HepG2 (cell line): Measurements from ENCODE around the gene ABRACL. TPM values are rescaled to one million over a fixed set of nuclear protein-coding genes. Genes with fewer than 3 reads are reported as not detected.

Experiments
- EEA1 ChIP-seq: sonication (generic); formaldehyde crosslinking; IDR thresholded peaks from 2 replicates; pipeline ENCODE4 v1.5.1; 2020; ENCODE audit warnings: mild to moderate bottlenecking, missing genetic modification reagents, borderline replicate concordance
- ELF4 ChIP-seq: sonication (generic); formaldehyde crosslinking; IDR thresholded peaks from 2 replicates; pipeline ENCODE4 v1.5.0; 2020; ENCODE audit warnings: missing genetic modification reagents, mild to moderate bottlenecking, moderate library complexity, borderline replicate concordance
- HNRNPLL ChIP-seq: fragments of 200-400 bp; formaldehyde crosslinking; IDR thresholded peaks from 2 replicates; pipeline ENCODE4 v1.6.1; 2017; ENCODE audit warnings: mild to moderate bottlenecking, low read depth, low read length; ENCODE audit not compliant: poor library complexity, severe bottlenecking
- POLR2G ChIP-seq: fragments of 200-400 bp; formaldehyde crosslinking; IDR thresholded peaks from 2 replicates; pipeline ENCODE4 v1.6.1; 2018; ENCODE audit warnings: mild to moderate bottlenecking, low read depth, low read length, moderate library complexity
- ZNF557 ChIP-seq: sonication (generic); formaldehyde crosslinking; IDR thresholded peaks from 2 replicates; pipeline ENCODE4 v1.4.0; 2020; ENCODE audit warnings: missing genetic modification reagents
- ZNF780A ChIP-seq: sonication (generic); formaldehyde crosslinking; IDR thresholded peaks from 2 replicates; pipeline ENCODE4 v1.8.0; 2022; ENCODE audit warnings: mild to moderate bottlenecking, missing genetic modification reagents, moderate library complexity
- polyA plus RNA-seq, 8 experiments: library from polyadenylated mRNA; depleted of rRNA in 3 of 8; stranded (reverse) in 7 of 8; unstranded in 1 of 8; fragments of >200 nt; fragmentation: Illumina TruSeq in 4 of 8; extraction: Trizol in 4 of 8; gene quantifications; 2 replicates each; pipeline versions ENCODE4 v1.2.1 to v1.2.3, GENCODE V29; 2011 to 2016; ENCODE audit warnings: low read depth in 4 of 8, missing spikeins in 1 of 8, mixed read lengths in 1 of 8; ENCODE audit not compliant: insufficient read depth in 1 of 8
- total RNA-seq, 5 experiments: library from RNA; depleted of rRNA; stranded (reverse); fragments of >200 nt; fragmentation: Illumina TruSeq; extraction: Trizol; gene quantifications; 2 replicates each; pipeline ENCODE4 v1.2.3, GENCODE V29; 2016; ENCODE audit warnings: low read depth in 1 of 5
- TF ChIP-seq, protein P1 (sequence below), 2 experiments: sonication (generic) in 1 of 2; formaldehyde crosslinking in 1 of 2; IDR thresholded peaks; 2 replicates each; pipeline versions ENCODE4 v1.6.1 to v1.9.0; 2014 to 2022; ENCODE audit warnings: antibody characterized with exemption in 1 of 2, borderline replicate concordance in 1 of 2, inconsistent platforms in 1 of 2, low read depth in 1 of 2, missing genetic modification reagents in 1 of 2

ABRACL gene
- total and polyA plus RNA-seq, 2 of the 13 experiments (the other 11 are each of a cell fraction or from before 2014, with no cell fraction given) = 1.4 to 5.4 TPM

- TF ChIP-seq, protein P1, sequence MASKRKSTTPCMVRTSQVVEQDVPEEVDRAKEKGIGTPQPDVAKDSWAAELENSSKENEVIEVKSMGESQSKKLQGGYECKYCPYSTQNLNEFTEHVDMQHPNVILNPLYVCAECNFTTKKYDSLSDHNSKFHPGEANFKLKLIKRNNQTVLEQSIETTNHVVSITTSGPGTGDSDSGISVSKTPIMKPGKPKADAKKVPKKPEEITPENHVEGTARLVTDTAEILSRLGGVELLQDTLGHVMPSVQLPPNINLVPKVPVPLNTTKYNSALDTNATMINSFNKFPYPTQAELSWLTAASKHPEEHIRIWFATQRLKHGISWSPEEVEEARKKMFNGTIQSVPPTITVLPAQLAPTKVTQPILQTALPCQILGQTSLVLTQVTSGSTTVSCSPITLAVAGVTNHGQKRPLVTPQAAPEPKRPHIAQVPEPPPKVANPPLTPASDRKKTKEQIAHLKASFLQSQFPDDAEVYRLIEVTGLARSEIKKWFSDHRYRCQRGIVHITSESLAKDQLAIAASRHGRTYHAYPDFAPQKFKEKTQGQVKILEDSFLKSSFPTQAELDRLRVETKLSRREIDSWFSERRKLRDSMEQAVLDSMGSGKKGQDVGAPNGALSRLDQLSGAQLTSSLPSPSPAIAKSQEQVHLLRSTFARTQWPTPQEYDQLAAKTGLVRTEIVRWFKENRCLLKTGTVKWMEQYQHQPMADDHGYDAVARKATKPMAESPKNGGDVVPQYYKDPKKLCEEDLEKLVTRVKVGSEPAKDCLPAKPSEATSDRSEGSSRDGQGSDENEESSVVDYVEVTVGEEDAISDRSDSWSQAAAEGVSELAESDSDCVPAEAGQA (IDR thresholded peaks at IDR 0.05; ENCODE audit: low read depth) = no peak
- TF ChIP-seq, protein P1 (CRISPR knock-in tag; IDR thresholded peaks at IDR 0.05; ENCODE audit: borderline replicate concordance) = no peak
- TF ChIP-seq HNRNPLL (no peak), ZNF780A (CRISPR knock-in tag) (no peak), EEA1 (CRISPR knock-in tag) (no peak), ELF4 (CRISPR knock-in tag) (no peak), POLR2G (no peak), ZNF557 (CRISPR knock-in tag) (no peak)
- TF ChIP-seq, all 625 proteins: peak for 0
These were observed 36.6 kb downstream of the ABRACL start (continued) for GRCh38 chr6:139064981-139065665.
